ENCODE results near the gene NUDT12. TPM values are rescaled to one million over a fixed set of nuclear protein-coding genes. Genes with fewer than 3 reads are reported as not detected.

Gene NUDT12
- total RNA-seq, 1 donor from 2014 or later = 9.9 TPM

DNA sequence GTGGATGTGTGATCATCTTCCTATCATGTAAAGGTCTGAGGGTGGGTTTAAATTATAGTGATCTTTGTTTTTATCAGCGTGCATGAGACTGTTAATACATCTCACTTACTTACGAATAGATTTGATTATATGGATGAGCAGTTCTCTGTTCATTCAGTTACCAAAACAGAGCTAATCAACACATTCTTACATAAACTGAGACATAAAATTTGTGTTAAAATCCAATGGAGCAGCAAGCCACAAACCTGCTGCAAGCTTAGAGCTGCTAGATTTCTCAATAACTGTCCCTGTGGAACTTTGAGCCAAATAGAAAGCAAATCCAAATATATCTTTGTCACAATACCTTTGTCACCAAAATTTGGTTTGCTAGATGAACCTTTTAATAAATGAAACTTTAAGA, 50.1 kb downstream of the NUDT12 start:
- no peak for TF ChIP-seq CTCF (conservative IDR thresholded peaks at IDR 0.05; ENCODE audit: low read depth, low read length)
- peak; percentile 79 for DNase-seq (ENCODE audit: low read depth)
- H3K4me3 ChIP-seq (ENCODE audit: low read depth, low read length) = no peak overlapping the region

GRCh38 chr5:103511554-103511885, 51.1 kb downstream of the NUDT12 start:
- no peak for TF ChIP-seq CTCF (conservative IDR thresholded peaks at IDR 0.05; ENCODE audit: low read depth, low read length)
- peak; percentile 64 for DNase-seq (ENCODE audit: low read depth)

GRCh38 chr5:103510851-103511553, 51.6 kb downstream of the NUDT12 start:
- DNase-seq (ENCODE audit: low read depth) = peak; percentile 36
- no peak for TF ChIP-seq CTCF (conservative IDR thresholded peaks at IDR 0.05; ENCODE audit: low read depth, low read length)
- no peak overlapping the region for H3K4me3 ChIP-seq (ENCODE audit: low read depth, low read length)

More at GRCh38 chr5:103511554-103511885, 51.1 kb downstream of the NUDT12 start:
- H3K4me3 ChIP-seq (ENCODE audit: low read depth, low read length) = no peak overlapping the region

- H3K4me3 ChIP-seq (ENCODE audit: low read depth, low read length) = no peak overlapping the region
- TF ChIP-seq CTCF (conservative IDR thresholded peaks at IDR 0.05; ENCODE audit: low read depth, low read length) = no peak
- DNase-seq (ENCODE audit: low read depth) = no peak
Measured at GRCh38 chr5:103505581-103506305, 56.8 kb downstream of the NUDT12 start.

DNA sequence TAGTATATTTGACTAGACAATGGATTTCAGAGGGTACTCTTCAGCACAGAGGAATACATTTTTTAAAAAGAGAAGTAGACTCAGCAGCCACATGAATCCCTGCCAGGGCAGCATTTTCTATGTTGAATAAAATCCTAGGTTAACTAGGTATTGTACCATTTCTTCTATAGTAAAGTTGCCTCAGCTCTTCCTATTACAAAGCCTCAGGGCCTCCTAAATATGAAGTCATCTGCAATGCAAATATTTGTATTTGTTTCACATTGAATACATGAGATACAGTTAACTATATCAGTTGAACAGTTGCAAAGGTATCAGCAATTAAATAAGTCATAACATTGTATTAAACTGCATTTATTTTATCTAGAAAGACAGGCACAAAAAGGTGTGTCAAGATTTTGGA, 59.5 kb downstream of the NUDT12 start:
- no peak for DNase-seq (ENCODE audit: low read depth)
- H3K4me3 ChIP-seq (ENCODE audit: low read depth, low read length) = no peak overlapping the region
- TF ChIP-seq CTCF (conservative IDR thresholded peaks at IDR 0.05; ENCODE audit: low read depth, low read length) = no peak

DNA sequence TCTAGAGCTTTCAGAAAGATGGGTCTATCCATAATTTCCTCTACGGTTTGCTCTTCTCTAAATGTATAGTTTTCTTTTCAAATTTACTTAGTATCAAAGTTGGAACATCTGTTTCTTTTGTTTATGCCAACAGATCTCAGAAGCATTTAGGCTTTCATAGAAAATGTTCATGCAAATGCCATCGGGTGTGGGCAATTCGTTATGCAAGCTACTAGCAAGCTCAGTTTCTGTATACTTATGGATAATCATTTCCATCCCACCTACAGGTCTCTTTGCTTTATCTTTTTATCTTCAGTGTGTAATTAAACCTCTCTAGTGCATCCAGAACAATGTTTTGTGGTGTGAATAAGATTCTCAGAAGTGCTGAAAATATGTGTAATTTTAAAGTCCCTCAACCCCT, 59.9 kb downstream of the NUDT12 start:
- no peak for DNase-seq (ENCODE audit: low read depth)
- no peak for TF ChIP-seq CTCF (conservative IDR thresholded peaks at IDR 0.05; ENCODE audit: low read depth, low read length)
- H3K4me3 ChIP-seq (ENCODE audit: low read depth, low read length) = no peak overlapping the region
